PC-9 (cell line): ENCODE measurements around the gene VWA8. TPM values are rescaled to one million over a fixed set of nuclear protein-coding genes. Genes with fewer than 3 reads are reported as not detected.
"Not testable (repeated sequence)": the region's sequence is repeated elsewhere in the genome, so short reads cannot be mapped to it uniquely, and the experiment has no call there.

Experiments used
- BruUV-seq: library from RNA; stranded (reverse); fragments of 400-500 nt; replicated peaks from 2 replicates; lab custom pipeline; 2021; lab: Mats Ljungman, UMichigan
- CTCF ChIA-PET: fragments of 300-600 bp; sonication (Branson Sonifier 250); formaldehyde crosslinking; loops from one replicate; lab custom pipeline; 2022; ENCODE audit warnings: antibody characterized with exemption; lab: Charles Lee
- POLR2A ChIA-PET: fragments of 300-600 bp; sonication (Branson Sonifier 250); formaldehyde crosslinking; loops from one replicate; lab custom pipeline; 2022; ENCODE audit warnings: antibody characterized with exemption; ENCODE audit not compliant: unreplicated experiment; lab: Charles Lee
- DNase-seq, 2 experiments: peaks; one replicate each; pipeline versions ENCODE4 v3.0.0 to v3.0.0-alpha.2; 2015 to 2022; ENCODE audit warnings: mixed read lengths in 1 of 2
- H2AFZ ChIP-seq: fragments of 200-600 bp; sonication (generic); 2 replicates; pipeline ENCODE4 v1.8.1; 2017; ENCODE audit warnings: antibody characterized with exemption
- H3F3A ChIP-seq: fragments of 200-600 bp; sonication (generic); 2 replicates; pipeline ENCODE4 v1.8.1; 2017; ENCODE audit warnings: antibody characterized with exemption, mild to moderate bottlenecking, low read depth; ENCODE audit not compliant: insufficient read depth
- H3K27ac ChIP-seq: fragments of 200-600 bp; sonication (generic); 2 replicates; pipeline ENCODE4 v1.6.1; 2016; ENCODE audit warnings: mixed run types
- H3K27me3 ChIP-seq: fragments of 200-600 bp; sonication (generic); 2 replicates; pipeline ENCODE4 v1.6.1; 2016; ENCODE audit warnings: low read depth, mixed run types; ENCODE audit not compliant: insufficient read depth
- H3K36me3 ChIP-seq: fragments of 200-600 bp; sonication (generic); 2 replicates; pipeline ENCODE4 v1.6.1; 2016; ENCODE audit warnings: low read depth, mixed run types
- H3K4me1 ChIP-seq: fragments of 200-600 bp; sonication (generic); replicated peaks from 2 replicates; pipeline ENCODE4 v1.6.1; 2016; ENCODE audit warnings: mixed run types; ENCODE audit not compliant: insufficient read depth
- H3K4me2 ChIP-seq: fragments of 200-600 bp; sonication (generic); 2 replicates; pipeline ENCODE4 v1.6.1; 2017; ENCODE audit warnings: mixed run types
- H3K4me3 ChIP-seq: fragments of 200-600 bp; sonication (generic); 2 replicates; pipeline ENCODE4 v1.6.1; 2016; ENCODE audit warnings: mixed run types
- H3K79me2 ChIP-seq: fragments of 200-600 bp; sonication (generic); 2 replicates; pipeline ENCODE4 v1.6.1; 2017; ENCODE audit warnings: low read depth, mixed run types
- H3K9me2 ChIP-seq: fragments of 200-600 bp; sonication (generic); 2 replicates; pipeline ENCODE4 v1.8.1; 2017; ENCODE audit warnings: mild to moderate bottlenecking; ENCODE audit not compliant: insufficient read depth
- H3K9me3 ChIP-seq: fragments of 200-600 bp; sonication (generic); 2 replicates; pipeline ENCODE4 v1.8.1; 2016; ENCODE audit warnings: low read depth; ENCODE audit not compliant: insufficient read depth
- H4K20me1 ChIP-seq: fragments of 200-600 bp; sonication (generic); 2 replicates; pipeline ENCODE4 v1.8.1; 2017; ENCODE audit not compliant: insufficient read depth
- EZH2 ChIP-seq: fragments of 200-600 bp; sonication (generic); IDR thresholded peaks from 2 replicates; pipeline ENCODE4 v1.8.0; 2017; ENCODE audit warnings: antibody characterized with exemption, low read depth
- intact Hi-C: fragments of 100-400 bp; cut with micrococcal nuclease; formaldehyde crosslinking; loops from one replicate; pipeline ENCODE4 v1.10.0; 2022; ENCODE audit not compliant: unreplicated experiment
- total RNA-seq: library from RNA; stranded (reverse); gene quantifications from 2 replicates; pipeline ENCODE4 v1.2.3, GENCODE V29; 2021
- TF ChIP-seq, protein P1 (sequence below): fragments of 200-600 bp; sonication (generic); conservative IDR thresholded peaks from 2 replicates; pipeline ENCODE4 v1.6.1; 2017; ENCODE audit warnings: mixed run types, antibody characterized with exemption, mild to moderate bottlenecking, moderate library complexity

The VWA8 gene
- total RNA-seq, 1 experiment from 2014 or later, result 14.1 TPM

DNA sequence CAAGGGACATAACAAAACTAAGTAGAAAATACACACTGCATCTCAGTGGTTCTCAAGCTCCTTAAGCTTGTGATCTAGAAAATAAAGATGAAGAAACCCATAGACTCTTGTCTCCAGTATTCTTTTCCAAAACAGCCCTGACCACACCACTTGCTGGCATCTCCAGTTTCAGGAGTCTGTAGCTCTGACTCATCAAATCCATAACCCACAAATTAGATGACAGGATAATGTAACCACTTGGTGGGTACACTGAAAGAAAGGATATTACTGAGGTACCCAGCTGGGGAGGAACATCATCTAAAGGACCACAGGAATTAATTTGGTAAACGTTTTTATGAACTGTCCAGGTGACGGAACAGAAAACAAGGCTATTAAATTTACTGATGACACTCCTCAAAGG is 214.7 kb downstream of the VWA8 start:
- no TSS peak for BruUV-seq
- no peak for DNase-seq
- Histone ChIP-seq H2AFZ (no peak overlapping the region), H4K20me1 (no peaks in the 10 kb centered on the region), H3K27ac (no peak overlapping the region), H3K36me3 (no peaks in the 10 kb centered on the region), H3K4me3 (no peak overlapping the region), H3K9me3 (no peaks in the 10 kb centered on the region), H3F3A (no peaks in the 10 kb centered on the region), H3K9me2 (no peaks in the 10 kb centered on the region), H3K27me3 (no peaks in the 10 kb centered on the region), H3K4me2 (no peak overlapping the region), H3K79me2 (no peaks in the 10 kb centered on the region), H3K4me1 (no peaks in the 10 kb centered on the region)
- intact Hi-C loops, result no loop called here
- ChIA-PET POLR2A (no interaction called here), CTCF (no interaction called here)
- TF ChIP-seq, protein P1, sequence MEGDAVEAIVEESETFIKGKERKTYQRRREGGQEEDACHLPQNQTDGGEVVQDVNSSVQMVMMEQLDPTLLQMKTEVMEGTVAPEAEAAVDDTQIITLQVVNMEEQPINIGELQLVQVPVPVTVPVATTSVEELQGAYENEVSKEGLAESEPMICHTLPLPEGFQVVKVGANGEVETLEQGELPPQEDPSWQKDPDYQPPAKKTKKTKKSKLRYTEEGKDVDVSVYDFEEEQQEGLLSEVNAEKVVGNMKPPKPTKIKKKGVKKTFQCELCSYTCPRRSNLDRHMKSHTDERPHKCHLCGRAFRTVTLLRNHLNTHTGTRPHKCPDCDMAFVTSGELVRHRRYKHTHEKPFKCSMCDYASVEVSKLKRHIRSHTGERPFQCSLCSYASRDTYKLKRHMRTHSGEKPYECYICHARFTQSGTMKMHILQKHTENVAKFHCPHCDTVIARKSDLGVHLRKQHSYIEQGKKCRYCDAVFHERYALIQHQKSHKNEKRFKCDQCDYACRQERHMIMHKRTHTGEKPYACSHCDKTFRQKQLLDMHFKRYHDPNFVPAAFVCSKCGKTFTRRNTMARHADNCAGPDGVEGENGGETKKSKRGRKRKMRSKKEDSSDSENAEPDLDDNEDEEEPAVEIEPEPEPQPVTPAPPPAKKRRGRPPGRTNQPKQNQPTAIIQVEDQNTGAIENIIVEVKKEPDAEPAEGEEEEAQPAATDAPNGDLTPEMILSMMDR, result no peak
- no peak for TF ChIP-seq EZH2

GRCh38 chr13:41745496-41745895 is 215.4 kb downstream of the VWA8 start:
- DNase-seq, H3K36me3 ChIP-seq, H3K4me2 ChIP-seq, H3K9me3 ChIP-seq, H3K27ac ChIP-seq, H3K4me3 ChIP-seq, H3K4me1 ChIP-seq, H3K79me2 ChIP-seq, H3F3A ChIP-seq, H3K27me3 ChIP-seq, CTCF ChIA-PET, BruUV-seq, H2AFZ ChIP-seq, POLR2A ChIA-PET, intact Hi-C loops, H4K20me1 ChIP-seq, H3K9me2 ChIP-seq: not testable (repeated sequence)

DNA sequence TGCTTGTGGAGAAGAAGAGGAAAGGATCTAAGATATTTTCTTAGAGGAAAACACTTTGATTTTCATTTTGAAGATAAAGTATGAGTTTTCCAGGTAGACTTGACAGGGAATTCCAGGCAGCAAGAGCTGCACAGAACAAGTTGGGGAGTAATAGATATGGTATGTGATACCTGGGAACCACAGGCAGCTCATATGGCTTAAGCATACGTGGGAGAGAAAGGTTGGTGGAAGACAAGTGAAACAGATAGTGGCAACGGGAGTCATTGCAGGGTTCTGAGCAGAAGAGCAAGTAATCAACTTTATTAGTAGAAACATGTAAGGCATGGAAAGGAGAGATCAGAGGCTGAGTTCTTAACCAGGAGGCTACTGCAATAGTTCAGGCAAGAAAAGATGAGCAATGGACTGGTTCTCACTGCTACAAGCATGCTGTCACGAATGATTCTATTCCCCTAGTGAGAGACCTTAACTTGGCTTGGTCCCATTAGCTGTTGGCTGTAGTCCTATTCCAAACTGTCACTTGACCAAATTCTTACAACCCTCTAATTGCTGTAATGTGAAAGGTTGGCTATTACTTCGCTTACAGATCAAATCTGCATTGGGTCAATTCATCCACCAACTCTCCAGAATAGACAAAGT is 217.9 kb downstream of the VWA8 start:
- peak in 1 of 2 experiments; percentile 1 for DNase-seq
- no peaks in the 10 kb centered on the region for H3K27me3 ChIP-seq
- ChIA-PET POLR2A (no interaction called here), CTCF (no interaction called here)
- no peak overlapping the region for H3K27ac ChIP-seq
- H3K36me3 ChIP-seq, result no peaks in the 10 kb centered on the region
- no peak overlapping the region for H3K4me2 ChIP-seq
- H3K4me1 ChIP-seq, result no peaks in the 10 kb centered on the region
- H3K9me2 ChIP-seq, result no peaks in the 10 kb centered on the region
- intact Hi-C loops, result no loop called here
- H2AFZ ChIP-seq, result no peak overlapping the region
- no peaks in the 10 kb centered on the region for H3K9me3 ChIP-seq
- no peaks in the 10 kb centered on the region for H4K20me1 ChIP-seq
- no peak overlapping the region for H3K4me3 ChIP-seq
- H3F3A ChIP-seq, result no peaks in the 10 kb centered on the region
- BruUV-seq, result no TSS peak
- TF ChIP-seq, protein P1, result no peak
- no peak for TF ChIP-seq EZH2
- H3K79me2 ChIP-seq, result no peaks in the 10 kb centered on the region

DNA sequence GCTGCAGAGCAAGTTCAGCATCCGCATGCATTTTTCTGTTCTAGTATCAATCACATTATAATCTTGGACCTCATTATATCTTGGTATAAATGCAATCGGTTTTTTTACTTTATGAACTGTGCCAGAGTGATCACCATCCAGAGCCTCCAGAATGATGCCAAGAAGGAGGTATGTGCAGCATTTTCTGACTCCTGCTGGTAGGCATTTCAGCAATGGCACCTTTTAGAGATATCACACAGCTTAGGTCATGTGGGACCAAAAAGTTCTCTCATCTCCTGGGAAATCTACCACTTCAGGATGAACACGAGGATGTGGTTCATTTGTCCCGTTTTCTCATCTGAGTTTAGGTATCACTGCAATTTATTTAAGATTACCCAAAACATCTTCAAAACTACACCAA is 220.4 kb downstream of the VWA8 start:
- TF ChIP-seq, protein P1, result no peak
- TF ChIP-seq EZH2, result no peak
- Histone ChIP-seq H3K4me3 (no peak overlapping the region), H3K9me3 (no peaks in the 10 kb centered on the region), H3K27me3 (no peaks in the 10 kb centered on the region), H3K4me2 (no peak overlapping the region), H3K36me3 (no peaks in the 10 kb centered on the region), H3K79me2 (no peaks in the 10 kb centered on the region), H3F3A (no peaks in the 10 kb centered on the region), H3K27ac (no peak overlapping the region), H3K4me1 (no peaks in the 10 kb centered on the region), H4K20me1 (no peaks in the 10 kb centered on the region), H2AFZ (no peak overlapping the region), H3K9me2 (no peaks in the 10 kb centered on the region)
- no TSS peak for BruUV-seq
- POLR2A ChIA-PET, result no interaction called here
- intact Hi-C loops, result no loop called here
- CTCF ChIA-PET, result no interaction called here
- DNase-seq, result no peak
